Adrenal gland (tissue), 12 donors: ENCODE measurements around the gene RND3. TPM values are rescaled to one million over a fixed set of nuclear protein-coding genes. Genes with fewer than 3 reads are reported as not detected.

Source experiments
- DNase-seq, 7 donors: peaks; one replicate each; pipeline ENCODE4 v3.0.0-alpha.2; 2019 to 2020
- H3K27ac ChIP-seq, 5 donors: fragments of 200-600 bp; sonication (generic) in 4 of 5; 1 replicate in 3 of 5; 2 replicates in 2 of 5; pipeline versions ENCODE4 v1.5.1 to v1.8.0; 2016 to 2020; ENCODE audit warnings: mild to moderate bottlenecking in 1 of 5
- H3K27me3 ChIP-seq: fragments of 200-600 bp; 2 replicates; pipeline ENCODE4 v1.8.0; 2021
- H3K36me3 ChIP-seq, 2 donors: fragments of 200-600 bp; replicated peaks in 1 of 2; 1 replicate in 1 of 2; 2 replicates in 1 of 2; pipeline versions ENCODE4 v1.5.1 to v1.8.0; 2018 to 2022
- H3K4me1 ChIP-seq, 2 donors: fragments of 200-600 bp; replicated peaks in 1 of 2; 1 replicate in 1 of 2; 2 replicates in 1 of 2; pipeline versions ENCODE4 v1.5.1 to v1.8.0; 2018 to 2021
- H3K4me3 ChIP-seq, 4 donors: fragments of 200-600 bp; sonication (generic) in 3 of 4; one replicate each; pipeline ENCODE4 v1.5.1; 2016 to 2018
- H3K9me3 ChIP-seq, 3 donors: fragments of 200-600 bp; sonication (generic) in 1 of 3; replicated peaks in 1 of 3; 1 replicate in 2 of 3; 2 replicates in 1 of 3; pipeline versions ENCODE4 v1.5.1 to v1.8.0; 2016 to 2021
- POLR2A ChIP-seq, 2 donors: fragments of 450-650 bp; IDR thresholded peaks; one replicate each; pipeline ENCODE4 v1.6.1; 2017; ENCODE audit warnings: antibody characterized with exemption in 2 of 2, mild to moderate bottlenecking in 2 of 2, moderate library complexity in 1 of 2
- WGBS, 4 donors: extraction: QIAGEN DNeasy Blood & Tissue Kit in 2 of 4; methylation state at CpG; one replicate each; pipeline versions ENCODE4 v1.1.5 to v1.1.7; 2013 to 2017; 5-methylcytosine and 5-hydroxymethylcytosine counted together
- intact Hi-C, 2 donors: fragments of 100-400 bp; cut with DNase I; formaldehyde crosslinking; loops; one replicate each; pipeline versions ENCODE4 v1.14.1 to v1.15.0; 2022 to 2023
- polyA plus RNA-seq, 3 donors: library from polyadenylated mRNA; stranded (reverse); fragments of 200-250 nt in 2 of 3; fragments of 350-450 nt in 1 of 3; fragmentation: Illumina TruSeq in 1 of 3; extraction: RNeasy Lipid Tissue Mini Kit (QIAGEN cat#74804) in 1 of 3; gene quantifications; one replicate each; pipeline ENCODE4 v1.2.3, GENCODE V29; 2013 to 2014
- total RNA-seq, 9 donors: library from RNA; depleted of rRNA in 4 of 9; stranded (reverse); fragments of >200 nt in 4 of 9; fragments of 120-200 nt in 1 of 9; fragmentation: NEBNext Ultra II Directional in 1 of 9; extraction: Animal tissue kit (Norgen Biotek cat#: 25700) in 1 of 9; gene quantifications; one replicate each; pipeline versions ENCODE4 v1.1.0 to v1.2.4, GENCODE V29; 2013 to 2023
- TF ChIP-seq, protein P1 (sequence below), 6 experiments: fragments of 450-650 bp in 4 of 6; fragments of 200-600 bp in 2 of 6; sonication (generic) in 1 of 6; IDR thresholded peaks; 1 replicate in 5 of 6; 2 replicates in 1 of 6; pipeline versions ENCODE4 v1.5.1 to v1.8.0; 2016 to 2021; ENCODE audit warnings: antibody characterized with exemption in 6 of 6, mild to moderate bottlenecking in 2 of 6, moderate library complexity in 1 of 6
- donor health status: healthy with polysubstance abuse.
- donor health status: Bipolar disorder and iron deficiency.
- donor health status: DM: yes; HTN: yes; CAD: no.
- donor health status: DM: no; HTN: no; CAD: no.
- donor health status: DM: no; HTN: no; CAD: no.
- donor health status: DM: yes; HTN: yes; CAD: no.

Gene RND3
- total and polyA plus RNA-seq, 12 donors, result 25.3 to 118 (median 52.4) TPM

DNA sequence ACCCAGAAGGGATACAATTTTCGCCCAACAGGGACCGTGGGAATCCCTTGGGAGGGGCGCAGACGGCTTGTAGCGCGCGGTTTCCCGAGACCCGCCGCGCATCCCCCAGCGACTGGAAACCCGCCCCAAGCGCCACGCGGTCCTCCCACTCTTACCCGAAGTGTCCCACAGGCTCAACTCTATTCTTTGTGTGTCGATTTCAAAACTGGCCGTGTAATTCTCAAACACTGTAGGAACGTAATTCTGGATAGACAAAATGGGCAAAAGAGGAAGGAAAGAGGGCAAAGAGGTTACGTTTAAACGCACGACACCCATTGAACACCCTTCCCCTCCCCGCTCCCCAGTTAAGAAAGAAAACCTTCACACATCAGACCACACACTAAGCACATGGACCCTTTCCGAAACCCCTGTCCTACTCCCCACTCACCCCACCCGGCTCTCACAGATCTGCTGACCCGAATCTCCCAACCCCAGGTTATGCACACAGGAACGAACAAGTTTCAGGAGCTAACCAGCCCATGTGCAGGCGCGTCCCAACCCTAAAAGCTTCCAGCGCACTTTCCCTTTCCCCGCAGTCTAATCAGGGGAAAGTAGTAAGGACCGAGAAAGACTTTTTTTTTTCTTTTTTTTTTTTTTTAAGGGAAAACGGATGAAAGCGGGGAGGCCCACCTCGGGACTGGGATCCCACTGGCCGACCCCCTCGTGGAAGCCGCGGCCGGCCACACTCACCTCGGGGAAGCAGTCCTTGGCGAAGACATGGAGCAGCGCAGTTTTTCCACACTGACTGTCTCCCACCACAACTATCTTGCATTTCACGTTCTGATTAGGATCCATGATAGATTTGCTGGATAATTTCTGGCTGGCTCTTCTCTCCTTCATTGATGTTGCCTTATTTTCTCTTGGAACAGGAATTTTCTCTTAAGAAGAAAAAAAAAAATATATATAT lies 655 bp downstream of the RND3 start:
- 0 to 1% (median 1%) methylated on average over 34 to 45 of the region's 45 CpGs for WGBS, 4 donors
- Histone ChIP-seq H3K36me3 (no peaks in the 10 kb centered on the region), H3K4me3 (peak overlapping the region; percentile 57 to 88 (median 68)), H3K9me3 (no peaks in the 10 kb centered on the region), H3K27me3 (no peaks in the 10 kb centered on the region), H3K27ac (peak overlapping the region; percentile 67 to 95 (median 91)), H3K4me1 (peaks cover 24 to 28% of the 10 kb centered on the region in 2 donors)
- peak in 6 of 7 donors; percentile 37 to 61 (median 49) for DNase-seq
- intact Hi-C loops, result loop anchor here in 1 of 2 donors (5.0 kb wide), 1 partner anchor 890 kb away; no protein-coding TSS in a partner anchor
- TF ChIP-seq, protein P1, sequence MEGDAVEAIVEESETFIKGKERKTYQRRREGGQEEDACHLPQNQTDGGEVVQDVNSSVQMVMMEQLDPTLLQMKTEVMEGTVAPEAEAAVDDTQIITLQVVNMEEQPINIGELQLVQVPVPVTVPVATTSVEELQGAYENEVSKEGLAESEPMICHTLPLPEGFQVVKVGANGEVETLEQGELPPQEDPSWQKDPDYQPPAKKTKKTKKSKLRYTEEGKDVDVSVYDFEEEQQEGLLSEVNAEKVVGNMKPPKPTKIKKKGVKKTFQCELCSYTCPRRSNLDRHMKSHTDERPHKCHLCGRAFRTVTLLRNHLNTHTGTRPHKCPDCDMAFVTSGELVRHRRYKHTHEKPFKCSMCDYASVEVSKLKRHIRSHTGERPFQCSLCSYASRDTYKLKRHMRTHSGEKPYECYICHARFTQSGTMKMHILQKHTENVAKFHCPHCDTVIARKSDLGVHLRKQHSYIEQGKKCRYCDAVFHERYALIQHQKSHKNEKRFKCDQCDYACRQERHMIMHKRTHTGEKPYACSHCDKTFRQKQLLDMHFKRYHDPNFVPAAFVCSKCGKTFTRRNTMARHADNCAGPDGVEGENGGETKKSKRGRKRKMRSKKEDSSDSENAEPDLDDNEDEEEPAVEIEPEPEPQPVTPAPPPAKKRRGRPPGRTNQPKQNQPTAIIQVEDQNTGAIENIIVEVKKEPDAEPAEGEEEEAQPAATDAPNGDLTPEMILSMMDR (IDR thresholded peaks at IDR 0.05), result peak in 1 of 6 experiments; percentile 1
- peak in 1 of 2 donors; percentile 0 for TF ChIP-seq POLR2A (IDR thresholded peaks at IDR 0.05)

DNA sequence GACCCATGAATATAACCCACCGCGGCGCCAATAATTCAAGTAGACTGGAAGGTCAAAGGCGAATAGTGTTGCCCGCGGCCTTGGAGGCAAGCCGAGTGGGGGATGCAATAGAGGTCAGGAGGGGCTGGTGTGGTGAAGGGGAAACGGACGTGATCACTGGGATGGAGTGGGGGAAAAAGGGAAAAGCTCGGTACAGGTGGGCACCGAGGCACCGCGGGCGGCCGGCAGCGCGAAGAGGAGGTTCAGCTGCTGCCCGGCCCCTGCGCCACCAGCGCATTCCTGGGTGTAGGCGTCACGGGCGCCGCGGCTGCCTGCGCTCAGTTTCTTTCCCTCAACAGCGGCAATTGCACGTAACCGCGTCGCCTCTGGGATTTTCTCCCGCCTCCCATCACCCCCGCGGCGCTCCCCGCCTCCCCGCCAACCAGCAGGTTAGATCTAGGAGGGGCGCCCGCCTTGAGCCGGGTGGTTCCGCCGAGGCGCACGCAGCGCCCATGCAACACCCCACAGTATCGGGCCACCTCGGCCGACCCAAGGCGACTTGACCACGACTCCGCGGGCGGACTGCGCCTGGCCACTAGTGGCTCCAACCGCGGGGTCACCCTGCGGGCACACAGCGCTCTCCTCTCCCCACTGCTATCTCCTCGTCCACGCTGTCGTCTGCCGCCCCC lies 1.5 kb downstream of the RND3 start:
- peak; percentile 73 to 86 (median 83) for DNase-seq
- 0 to 2% (median 1%) methylated on average over 30 to 62 of the region's 62 CpGs for WGBS, 4 donors
- TF ChIP-seq POLR2A (IDR thresholded peaks at IDR 0.05), result peak in 1 of 2 donors; percentile 83
- TF ChIP-seq, protein P1 (IDR thresholded peaks at IDR 0.05), result peak in 1 of 6 experiments; percentile 29
- intact Hi-C loops, result loop anchor here in 1 of 2 donors (5.0 kb wide), 1 partner anchor 889 kb away; no protein-coding TSS in a partner anchor
- no peaks in the 10 kb centered on the region for H3K27me3 ChIP-seq
- no peaks in the 10 kb centered on the region for H3K9me3 ChIP-seq
- peaks cover 24 to 36% of the 10 kb centered on the region in 2 donors for H3K4me1 ChIP-seq
- peak overlapping the region; percentile 67 to 95 (median 91) for H3K27ac ChIP-seq
- no peaks in the 10 kb centered on the region for H3K36me3 ChIP-seq
- peak overlapping the region; percentile 57 to 88 (median 68) for H3K4me3 ChIP-seq

DNA sequence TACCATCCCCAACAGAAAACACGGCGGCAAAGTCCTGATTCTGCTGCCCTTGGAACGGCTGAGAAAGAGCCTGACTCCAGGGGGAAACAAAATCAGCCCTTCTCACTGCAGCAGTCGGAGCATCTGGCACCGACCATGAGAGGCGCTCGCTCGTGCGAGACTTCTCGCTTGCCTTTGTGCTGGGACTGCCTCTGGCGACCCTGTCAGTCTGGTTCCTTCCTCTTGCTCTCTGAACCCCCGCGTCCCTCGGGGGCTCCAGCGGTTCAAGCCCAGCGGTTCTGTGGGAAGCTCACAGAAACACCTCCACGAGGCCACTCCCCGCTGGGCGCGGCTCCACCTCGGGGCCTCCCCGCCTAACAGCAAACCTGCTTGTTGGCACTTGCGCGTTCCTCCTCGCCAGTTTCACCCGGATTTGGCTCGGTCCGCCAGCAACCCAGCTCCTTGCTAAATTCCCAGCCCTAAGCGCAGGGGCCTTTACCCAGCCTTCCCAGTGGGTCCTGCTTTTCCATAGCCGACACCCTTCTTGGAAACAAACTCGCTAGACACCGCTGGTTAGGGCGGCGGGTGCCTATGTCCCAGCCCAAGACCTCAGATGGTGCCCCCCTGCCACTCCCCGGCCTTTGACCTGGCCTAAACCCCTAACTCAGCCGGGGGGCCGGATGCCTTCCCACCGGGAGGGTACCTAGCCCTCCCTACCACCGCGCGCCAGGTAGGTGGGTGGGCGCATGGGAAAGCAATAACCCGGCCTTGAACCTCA lies 2.2 kb downstream of the RND3 start:
- TF ChIP-seq POLR2A (IDR thresholded peaks at IDR 0.05), result peak; percentile 21 to 60
- TF ChIP-seq, protein P1 (IDR thresholded peaks at IDR 0.05), result peak in 3 of 6 experiments; percentile 14 to 31 (median 17)
- peaks cover 24 to 43% of the 10 kb centered on the region in 2 donors for H3K4me1 ChIP-seq
- H3K27ac ChIP-seq, result peak overlapping the region; percentile 67 to 95 (median 91)
- intact Hi-C loops, result loop anchor here in 1 of 2 donors (5.0 kb wide), 1 partner anchor 888 kb away; no protein-coding TSS in a partner anchor
- no peaks in the 10 kb centered on the region for H3K27me3 ChIP-seq
- peaks cover 0 to 4% of the 10 kb centered on the region in 2 donors for H3K36me3 ChIP-seq
- peak overlapping the region; percentile 57 to 88 (median 68) for H3K4me3 ChIP-seq
- peak; percentile 81 to 89 (median 84) for DNase-seq
- WGBS, 4 donors, result 0 to 1% (median 0%) methylated on average over 4 to 43 of the region's 43 CpGs
- no peaks in the 10 kb centered on the region for H3K9me3 ChIP-seq
